IPS DF 4.7 (cell line): ENCODE measurements around the gene LPAR1.

Source experiments
- DNase-seq: peaks from one replicate; pipeline ENCODE4 v3.0.0-alpha.2; 2013; ENCODE audit warnings: low spot score; ENCODE audit errors: extremely low read depth

Gene LPAR1

GRCh38 chr9:111037708-111038330 is 451 bp downstream of the LPAR1 start:
- no peak for DNase-seq

- no peak for DNase-seq
These were observed 938 bp downstream of the LPAR1 start for GRCh38 chr9:111037356-111037707.

- DNase-seq = no peak
These were observed 1.3 kb downstream of the LPAR1 start for GRCh38 chr9:111036946-111037345.

- DNase-seq = peak; percentile 49
These were observed 1.9 kb downstream of the LPAR1 start for GRCh38 chr9:111036429-111036789.

GRCh38 chr9:111035543-111036428 is 2.5 kb downstream of the LPAR1 start:
- DNase-seq = no peak

- DNase-seq = no peak
These were observed 3.3 kb downstream of the LPAR1 start for GRCh38 chr9:111034898-111035539.

- DNase-seq = no peak
These were observed 3.9 kb downstream of the LPAR1 start for GRCh38 chr9:111034170-111034897.

GRCh38 chr9:111030492-111030891 is 7.8 kb downstream of the LPAR1 start:
- DNase-seq = no peak

- DNase-seq = no peak
These were observed 9.0 kb downstream of the LPAR1 start for GRCh38 chr9:111029260-111029659.

GRCh38 chr9:111027798-111028197 is 10.5 kb downstream of the LPAR1 start:
- no peak for DNase-seq

GRCh38 chr9:111023128-111023527 is 15.1 kb downstream of the LPAR1 start:
- DNase-seq = no peak

GRCh38 chr9:111020594-111020993 is 17.7 kb downstream of the LPAR1 start:
- no peak for DNase-seq

- DNase-seq = no peak
These were observed 21.7 kb downstream of the LPAR1 start for GRCh38 chr9:111016426-111017045.

- no peak for DNase-seq
These were observed 22.3 kb downstream of the LPAR1 start for GRCh38 chr9:111016016-111016415.

- no peak for DNase-seq
These were observed 24.6 kb downstream of the LPAR1 start for GRCh38 chr9:111013707-111014106.

- no peak for DNase-seq
These were observed 25.0 kb downstream of the LPAR1 start for GRCh38 chr9:111013250-111013649.

GRCh38 chr9:111008158-111009075 is 29.9 kb downstream of the LPAR1 start:
- DNase-seq = no peak

- DNase-seq = no peak
These were observed 32.4 kb downstream of the LPAR1 start for GRCh38 chr9:111005746-111006470.

GRCh38 chr9:111004936-111005335 is 33.3 kb downstream of the LPAR1 start:
- DNase-seq = no peak

- DNase-seq = no peak
These were observed 35.1 kb downstream of the LPAR1 start for GRCh38 chr9:111003182-111003581.
